ENCODE results near the gene GPR3.

GPR3 gene

GRCh38 chr1:27365372-27366112 lies 26.9 kb upstream of the GPR3 start:
- TF ChIP-seq, protein P1, sequence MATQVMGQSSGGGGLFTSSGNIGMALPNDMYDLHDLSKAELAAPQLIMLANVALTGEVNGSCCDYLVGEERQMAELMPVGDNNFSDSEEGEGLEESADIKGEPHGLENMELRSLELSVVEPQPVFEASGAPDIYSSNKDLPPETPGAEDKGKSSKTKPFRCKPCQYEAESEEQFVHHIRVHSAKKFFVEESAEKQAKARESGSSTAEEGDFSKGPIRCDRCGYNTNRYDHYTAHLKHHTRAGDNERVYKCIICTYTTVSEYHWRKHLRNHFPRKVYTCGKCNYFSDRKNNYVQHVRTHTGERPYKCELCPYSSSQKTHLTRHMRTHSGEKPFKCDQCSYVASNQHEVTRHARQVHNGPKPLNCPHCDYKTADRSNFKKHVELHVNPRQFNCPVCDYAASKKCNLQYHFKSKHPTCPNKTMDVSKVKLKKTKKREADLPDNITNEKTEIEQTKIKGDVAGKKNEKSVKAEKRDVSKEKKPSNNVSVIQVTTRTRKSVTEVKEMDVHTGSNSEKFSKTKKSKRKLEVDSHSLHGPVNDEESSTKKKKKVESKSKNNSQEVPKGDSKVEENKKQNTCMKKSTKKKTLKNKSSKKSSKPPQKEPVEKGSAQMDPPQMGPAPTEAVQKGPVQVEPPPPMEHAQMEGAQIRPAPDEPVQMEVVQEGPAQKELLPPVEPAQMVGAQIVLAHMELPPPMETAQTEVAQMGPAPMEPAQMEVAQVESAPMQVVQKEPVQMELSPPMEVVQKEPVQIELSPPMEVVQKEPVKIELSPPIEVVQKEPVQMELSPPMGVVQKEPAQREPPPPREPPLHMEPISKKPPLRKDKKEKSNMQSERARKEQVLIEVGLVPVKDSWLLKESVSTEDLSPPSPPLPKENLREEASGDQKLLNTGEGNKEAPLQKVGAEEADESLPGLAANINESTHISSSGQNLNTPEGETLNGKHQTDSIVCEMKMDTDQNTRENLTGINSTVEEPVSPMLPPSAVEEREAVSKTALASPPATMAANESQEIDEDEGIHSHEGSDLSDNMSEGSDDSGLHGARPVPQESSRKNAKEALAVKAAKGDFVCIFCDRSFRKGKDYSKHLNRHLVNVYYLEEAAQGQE (IDR thresholded peaks at IDR 0.05; ENCODE audit: low read depth) = no peak
- TF ChIP-seq, protein P2, sequence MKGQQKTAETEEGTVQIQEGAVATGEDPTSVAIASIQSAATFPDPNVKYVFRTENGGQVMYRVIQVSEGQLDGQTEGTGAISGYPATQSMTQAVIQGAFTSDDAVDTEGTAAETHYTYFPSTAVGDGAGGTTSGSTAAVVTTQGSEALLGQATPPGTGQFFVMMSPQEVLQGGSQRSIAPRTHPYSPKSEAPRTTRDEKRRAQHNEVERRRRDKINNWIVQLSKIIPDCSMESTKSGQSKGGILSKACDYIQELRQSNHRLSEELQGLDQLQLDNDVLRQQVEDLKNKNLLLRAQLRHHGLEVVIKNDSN (IDR thresholded peaks at IDR 0.05) = no peak
- TF ChIP-seq ZBTB7A (IDR thresholded peaks at IDR 0.05; ENCODE audit: low read depth) (peak; percentile 72), TEAD4 (IDR thresholded peaks at IDR 0.05) (no peak), TAF1 (IDR thresholded peaks at IDR 0.05; ENCODE audit: low read depth) (0 out of 2 replicates have a peak, but pooled peaks have one; percentile 8), NFIC (IDR thresholded peaks at IDR 0.05) (no peak), EGR1 (IDR thresholded peaks at IDR 0.05) (no peak), RAD21 (IDR thresholded peaks at IDR 0.05; ENCODE audit: low read depth) (no peak), MAX (IDR thresholded peaks at IDR 0.05) (no peak), EP300 (IDR thresholded peaks at IDR 0.05; ENCODE audit: borderline replicate concordance) (peak; percentile 58; the same call in 1 of the 2 replicates)

GRCh38 chr1:27366113-27366410 lies 26.4 kb upstream of the GPR3 start:
- TF ChIP-seq EGR1 (IDR thresholded peaks at IDR 0.05) = peak; percentile 89
- TF ChIP-seq CEBPB (IDR thresholded peaks at IDR 0.05) = no peak

- no peak for TF ChIP-seq TCF12 (IDR thresholded peaks at IDR 0.05; ENCODE audit: low read depth)
- TF ChIP-seq FOXM1 (IDR thresholded peaks at IDR 0.05; ENCODE audit: borderline replicate concordance, low read depth) = no peak
- TF ChIP-seq, protein P1 (IDR thresholded peaks at IDR 0.05; ENCODE audit: low read depth) = no peak
- TF ChIP-seq NFIC (IDR thresholded peaks at IDR 0.05) = 0 out of 2 replicates have a peak, but pooled peaks have one; percentile 8
- TF ChIP-seq TEAD4 (IDR thresholded peaks at IDR 0.05) = no peak
- no peak; the same call in 1 of the 2 replicates for TF ChIP-seq EP300 (IDR thresholded peaks at IDR 0.05; ENCODE audit: borderline replicate concordance)
- no peak for TF ChIP-seq CEBPB (IDR thresholded peaks at IDR 0.05)
- peak; percentile 25; the same call in 1 of the 2 replicates for TF ChIP-seq EGR1 (IDR thresholded peaks at IDR 0.05)
- TF ChIP-seq TAF1 (IDR thresholded peaks at IDR 0.05; ENCODE audit: low read depth) = peak; percentile 67
- TF ChIP-seq MAX (IDR thresholded peaks at IDR 0.05) = peak; percentile 1; the same call in 1 of the 2 replicates
- peak; percentile 14; the same call in 1 of the 2 replicates for TF ChIP-seq RAD21 (IDR thresholded peaks at IDR 0.05; ENCODE audit: low read depth)
- TF ChIP-seq YY1 (IDR thresholded peaks at IDR 0.05; ENCODE audit: low read depth) = 0 out of 2 replicates have a peak, but pooled peaks have one; percentile 8
- TF ChIP-seq, protein P2 (IDR thresholded peaks at IDR 0.05) = 0 out of 2 replicates have a peak, but pooled peaks have one; percentile 1
- no peak for TF ChIP-seq ZBTB7A (IDR thresholded peaks at IDR 0.05; ENCODE audit: low read depth)
- no peak for TF ChIP-seq CREB1 (IDR thresholded peaks at IDR 0.05; ENCODE audit: low read depth)
Measured at GRCh38 chr1:27366411-27367159, 25.8 kb upstream of the GPR3 start, which contains the start of gene MAP3K6. MAP3K6 (minus strand) TSS chr1:27366961; CDS start chr1:27366597, 364 bp downstream.

- TF ChIP-seq NFIC (IDR thresholded peaks at IDR 0.05) (no peak), ZBTB7A (IDR thresholded peaks at IDR 0.05; ENCODE audit: low read depth) (no peak), EP300 (IDR thresholded peaks at IDR 0.05; ENCODE audit: borderline replicate concordance) (no peak; the same call in 1 of the 2 replicates), MAX (IDR thresholded peaks at IDR 0.05) (no peak), FOXM1 (IDR thresholded peaks at IDR 0.05; ENCODE audit: borderline replicate concordance, low read depth) (no peak), TAF1 (IDR thresholded peaks at IDR 0.05; ENCODE audit: low read depth) (no peak), TCF12 (IDR thresholded peaks at IDR 0.05; ENCODE audit: low read depth) (no peak), CEBPB (IDR thresholded peaks at IDR 0.05) (no peak), CREB1 (IDR thresholded peaks at IDR 0.05; ENCODE audit: low read depth) (no peak), YY1 (IDR thresholded peaks at IDR 0.05; ENCODE audit: low read depth) (no peak), TEAD4 (IDR thresholded peaks at IDR 0.05) (no peak), EGR1 (IDR thresholded peaks at IDR 0.05) (no peak), RAD21 (IDR thresholded peaks at IDR 0.05; ENCODE audit: low read depth) (no peak)
- TF ChIP-seq, protein P2 (IDR thresholded peaks at IDR 0.05) = no peak
- TF ChIP-seq, protein P1 (IDR thresholded peaks at IDR 0.05; ENCODE audit: low read depth) = no peak
Measured at GRCh38 chr1:27367160-27367650, 25.2 kb upstream of the GPR3 start.

Data from Ishikawa (cell line).